Hepatocyte (in vitro differentiated cells): Measurements from ENCODE around the gene TENM4.

Source experiments
- CTCF ChIP-seq: fragments of 200-600 bp; sonication (generic); IDR thresholded peaks from 2 replicates; pipeline ENCODE4 v1.5.1; 2016; ENCODE audit warnings: antibody characterized with exemption, mild to moderate bottlenecking; ENCODE audit not compliant: poor library complexity
- EZH2 ChIP-seq: fragments of 200-600 bp; sonication (generic); IDR thresholded peaks from 2 replicates; pipeline ENCODE4 v1.6.1; 2016; ENCODE audit warnings: antibody characterized with exemption, mild to moderate bottlenecking, borderline replicate concordance
- EZH2phosphoT487 ChIP-seq: fragments of 200-600 bp; sonication (generic); IDR thresholded peaks from one replicate; pipeline ENCODE4 v1.6.1; 2018; ENCODE audit warnings: antibody characterized with exemption, mild to moderate bottlenecking, low read depth, moderate library complexity; ENCODE audit not compliant: unreplicated experiment, severe bottlenecking

- TF ChIP-seq CTCF (no peak), EZH2 (no peak), EZH2phosphoT487 (no peak)
Measured at GRCh38 chr11:79325851-79326250, 115.0 kb downstream of the TENM4 start.
